HL-60 (cell line): ENCODE results near the gene MPZL3.

Experiments
- DNase-seq, 2 experiments: peaks; one replicate each; pipeline ENCODE4 v3.0.0-alpha.2; 2010 to 2020; ENCODE audit warnings: low read depth in 1 of 2, low spot score in 1 of 2
- H3K27ac ChIP-seq: fragments of 250-450 bp; sonication (Bioruptor Pico); replicated peaks from 2 replicates; pipeline ENCODE4 v1.5.1; 2020; ENCODE audit warnings: mild to moderate bottlenecking, moderate library complexity
- H3K27me3 ChIP-seq: fragments of 250-450 bp; sonication (Bioruptor Pico); 2 replicates; pipeline ENCODE4 v1.5.1; 2021; ENCODE audit warnings: mild to moderate bottlenecking, moderate library complexity; ENCODE audit not compliant: insufficient read depth, poor library complexity, severe bottlenecking
- H3K4me3 ChIP-seq: replicated peaks from 2 replicates; pipeline ENCODE4 v1.5.1; 2011; ENCODE audit warnings: mild to moderate bottlenecking, control low read depth, low read length; ENCODE audit not compliant: insufficient read depth
- GABPA ChIP-seq: IDR thresholded peaks from 2 replicates; pipeline ENCODE4 v1.6.1; 2012; ENCODE audit warnings: low read depth
- POLR2AphosphoS5 ChIP-seq: IDR thresholded peaks from 2 replicates; pipeline ENCODE4 v1.6.1; 2012; ENCODE audit warnings: low read depth
- REST ChIP-seq: IDR thresholded peaks from 2 replicates; pipeline ENCODE4 v1.6.1; 2012; ENCODE audit warnings: low read depth; ENCODE audit not compliant: insufficient replicate concordance
- SPI1 ChIP-seq: IDR thresholded peaks from 2 replicates; pipeline ENCODE4 v1.6.1; 2012; ENCODE audit warnings: low read depth, mild to moderate bottlenecking, borderline replicate concordance
- TF ChIP-seq, protein P1 (sequence below): IDR thresholded peaks from one replicate; pipeline ENCODE4 v1.5.1; 2011; ENCODE audit warnings: low read length, control low read depth, inconsistent platforms; ENCODE audit not compliant: insufficient read depth

The MPZL3 gene

GRCh38 chr11:118223570-118223969 is 28.6 kb downstream of the MPZL3 start:
- no peaks in the 10 kb centered on the region for H3K27me3 ChIP-seq
- peak overlapping the region; percentile 63 for H3K27ac ChIP-seq
- no peak overlapping the region for H3K4me3 ChIP-seq
- TF ChIP-seq GABPA = no peak
- TF ChIP-seq, protein P1, sequence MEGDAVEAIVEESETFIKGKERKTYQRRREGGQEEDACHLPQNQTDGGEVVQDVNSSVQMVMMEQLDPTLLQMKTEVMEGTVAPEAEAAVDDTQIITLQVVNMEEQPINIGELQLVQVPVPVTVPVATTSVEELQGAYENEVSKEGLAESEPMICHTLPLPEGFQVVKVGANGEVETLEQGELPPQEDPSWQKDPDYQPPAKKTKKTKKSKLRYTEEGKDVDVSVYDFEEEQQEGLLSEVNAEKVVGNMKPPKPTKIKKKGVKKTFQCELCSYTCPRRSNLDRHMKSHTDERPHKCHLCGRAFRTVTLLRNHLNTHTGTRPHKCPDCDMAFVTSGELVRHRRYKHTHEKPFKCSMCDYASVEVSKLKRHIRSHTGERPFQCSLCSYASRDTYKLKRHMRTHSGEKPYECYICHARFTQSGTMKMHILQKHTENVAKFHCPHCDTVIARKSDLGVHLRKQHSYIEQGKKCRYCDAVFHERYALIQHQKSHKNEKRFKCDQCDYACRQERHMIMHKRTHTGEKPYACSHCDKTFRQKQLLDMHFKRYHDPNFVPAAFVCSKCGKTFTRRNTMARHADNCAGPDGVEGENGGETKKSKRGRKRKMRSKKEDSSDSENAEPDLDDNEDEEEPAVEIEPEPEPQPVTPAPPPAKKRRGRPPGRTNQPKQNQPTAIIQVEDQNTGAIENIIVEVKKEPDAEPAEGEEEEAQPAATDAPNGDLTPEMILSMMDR = no peak
- TF ChIP-seq POLR2AphosphoS5 = no peak
- TF ChIP-seq SPI1 = no peak
- no peak for TF ChIP-seq REST
- DNase-seq = no peak

DNA sequence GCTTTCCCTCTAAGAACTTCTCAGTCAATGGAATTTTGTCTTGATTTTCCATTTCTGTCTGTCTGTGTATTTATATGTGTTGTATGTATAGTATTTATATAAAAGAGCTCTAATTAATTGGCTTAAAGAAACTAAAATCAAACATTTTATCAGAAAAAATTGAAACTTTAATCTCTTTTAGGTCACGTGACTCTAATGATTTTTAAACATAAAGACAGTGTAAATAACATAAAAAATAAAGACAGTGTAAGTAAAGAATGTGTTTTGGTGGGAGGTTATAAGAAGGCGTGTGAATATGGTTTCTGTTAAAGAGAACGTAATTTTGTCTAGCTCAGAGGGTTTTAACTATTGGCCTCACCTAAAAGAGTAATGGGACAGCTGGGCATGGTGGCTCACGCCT is 29.7 kb downstream of the MPZL3 start:
- DNase-seq = no peak
- TF ChIP-seq, protein P1 = no peak
- no peak for TF ChIP-seq POLR2AphosphoS5
- TF ChIP-seq SPI1 = no peak
- no peak for TF ChIP-seq REST
- no peak for TF ChIP-seq GABPA
- H3K27ac ChIP-seq = no peak overlapping the region
- H3K27me3 ChIP-seq = no peaks in the 10 kb centered on the region
- H3K4me3 ChIP-seq = no peak overlapping the region

- Histone ChIP-seq H3K27ac (no peak overlapping the region), H3K27me3 (no peaks in the 10 kb centered on the region), H3K4me3 (no peak overlapping the region)
- no peak for DNase-seq
- no peak for TF ChIP-seq POLR2AphosphoS5
- TF ChIP-seq, protein P1 = no peak
- TF ChIP-seq SPI1 = no peak
- no peak for TF ChIP-seq GABPA
- TF ChIP-seq REST = no peak
Measured at GRCh38 chr11:118221419-118221818, 30.7 kb downstream of the MPZL3 start.
